Aorta (tissue), 5 donors: ENCODE measurements around the gene PFDN1. TPM values are rescaled to one million over a fixed set of nuclear protein-coding genes. Genes with fewer than 3 reads are reported as not detected.

ENCODE experiments used
- ATAC-seq: fragments of 200-7000 bp; cut with Tn5 transposase; one replicate; pipeline ENCODE4 v1.9.1; 2022; ENCODE audit warnings: moderate library complexity; ENCODE audit not compliant: low FRiP score
- DNase-seq, 2 donors: peaks; one replicate each; pipeline ENCODE4 v3.0.0-alpha.2; 2020
- H3K27ac ChIP-seq, 2 donors: one replicate each; pipeline ENCODE4 v1.5.1; 2013; ENCODE audit warnings: low read length in 2 of 2, mild to moderate bottlenecking in 2 of 2, moderate library complexity in 2 of 2, control low read depth in 1 of 2, inconsistent platforms in 1 of 2, low read depth in 1 of 2
- H3K27me3 ChIP-seq, 2 donors: one replicate each; pipeline ENCODE4 v1.6.1; 2013; ENCODE audit warnings: control low read depth in 1 of 2, low read length in 1 of 2, mild to moderate bottlenecking in 1 of 2, moderate library complexity in 1 of 2; ENCODE audit not compliant: insufficient read depth in 2 of 2, control insufficient read depth in 1 of 2
- H3K36me3 ChIP-seq, 2 donors: one replicate each; pipeline ENCODE4 v1.6.1; 2013; ENCODE audit warnings: control low read depth in 1 of 2, low read length in 1 of 2, mild to moderate bottlenecking in 1 of 2; ENCODE audit not compliant: insufficient read depth in 2 of 2, control insufficient read depth in 1 of 2
- H3K4me1 ChIP-seq, 2 donors: one replicate each; pipeline ENCODE4 v1.6.1; 2013; ENCODE audit warnings: low read length in 2 of 2, control low read depth in 1 of 2, mild to moderate bottlenecking in 1 of 2, moderate library complexity in 1 of 2; ENCODE audit not compliant: insufficient read depth in 2 of 2, control insufficient read depth in 1 of 2
- H3K4me3 ChIP-seq, 2 donors: one replicate each; pipeline ENCODE4 v1.5.1; 2013; ENCODE audit warnings: low read length in 2 of 2, control low read depth in 1 of 2, mild to moderate bottlenecking in 1 of 2
- H3K9me3 ChIP-seq: one replicate; pipeline ENCODE4 v1.6.1; 2013; ENCODE audit warnings: mild to moderate bottlenecking, low read length; ENCODE audit not compliant: control insufficient read depth
- WGBS, 2 donors: extraction: QIAGEN DNeasy Blood & Tissue Kit; methylation state at CpG; one replicate each; pipeline ENCODE4 v1.1.7; 2013; 5-methylcytosine and 5-hydroxymethylcytosine counted together
- intact Hi-C, 2 donors: fragments of 100-400 bp; cut with DNase I; formaldehyde crosslinking; loops; one replicate each; pipeline versions ENCODE4 v1.14.2 to v1.15.0; 2022
- polyA plus RNA-seq, 2 donors: library from polyadenylated mRNA; stranded (reverse); fragments of 200-250 nt; gene quantifications; one replicate each; pipeline ENCODE4 v1.2.3, GENCODE V29; 2013
- total RNA-seq, 2 donors: library from RNA; stranded (reverse); fragmentation: NEBNext Ultra II Directional; extraction: Animal tissue kit (Norgen Biotek cat#: 25700); gene quantifications; one replicate each; pipeline ENCODE4 v1.2.1, GENCODE V29; 2021
- donor health status: healthy with polysubstance abuse.
- donor health status: Bipolar disorder and iron deficiency.
- donor health status: DM: no; HTN: no; CAD: no.
- donor health status: DM: no; HTN: no; CAD: no.
- donor health status: DM: yes; HTN: yes; CAD: no.

PFDN1 gene
- total and polyA plus RNA-seq, 4 donors: 31.8 to 89.5 (median 58.8) TPM

- no peak overlapping the region for H3K4me3 ChIP-seq
Observed at GRCh38 chr5:140217299-140218026, 85.4 kb downstream of the PFDN1 start.

GRCh38 chr5:140216478-140217074, 86.3 kb downstream of the PFDN1 start:
- Histone ChIP-seq H3K4me1 (no peaks in the 10 kb centered on the region), H3K27me3 (no peaks in the 10 kb centered on the region), H3K27ac (no peak overlapping the region), H3K36me3 (no peaks in the 10 kb centered on the region), H3K9me3 (no peaks in the 10 kb centered on the region), H3K4me3 (no peak overlapping the region)
- DNase-seq: no peak
- no peak for ATAC-seq
- intact Hi-C loops: no loop called here
- WGBS, 2 donors: 78 to 90% methylated on average over 5 of the region's 5 CpGs

More at GRCh38 chr5:140217299-140218026, 85.4 kb downstream of the PFDN1 start:
- 98 to 100% methylated on average over 1 of the region's 1 CpG for WGBS, 2 donors
- Histone ChIP-seq H3K9me3 (no peaks in the 10 kb centered on the region), H3K27ac (no peak overlapping the region), H3K4me1 (no peaks in the 10 kb centered on the region), H3K36me3 (no peaks in the 10 kb centered on the region), H3K27me3 (no peaks in the 10 kb centered on the region)
- no peak for DNase-seq
- no peak for ATAC-seq
- intact Hi-C loops: no loop called here

DNA sequence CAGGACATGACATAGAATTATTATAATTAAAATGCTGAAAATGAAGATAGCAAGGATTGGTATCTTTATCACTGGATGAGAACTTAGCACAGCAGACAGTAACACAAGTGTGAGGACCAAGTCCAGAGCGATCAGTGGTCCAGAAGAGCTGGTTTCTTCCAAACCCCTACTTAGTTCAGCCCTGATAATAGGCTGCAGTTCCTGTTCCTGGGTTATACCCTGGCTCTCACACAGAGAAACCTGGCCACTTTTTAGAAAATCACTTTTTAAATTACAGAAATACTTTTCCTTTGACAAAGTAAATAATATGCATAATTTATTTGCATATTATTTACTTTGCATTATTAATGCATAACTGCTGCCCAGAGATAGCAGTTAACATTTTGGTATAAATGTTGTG, 87.6 kb downstream of the PFDN1 start:
- H3K4me3 ChIP-seq: no peak overlapping the region
- H3K4me1 ChIP-seq: no peaks in the 10 kb centered on the region
- H3K36me3 ChIP-seq: no peaks in the 10 kb centered on the region
- no peak for ATAC-seq
- intact Hi-C loops: no loop called here
- H3K27me3 ChIP-seq: no peaks in the 10 kb centered on the region
- no peak overlapping the region for H3K27ac ChIP-seq
- WGBS, 2 donors: 90 to 91% methylated on average over 1 of the region's 1 CpG
- no peak for DNase-seq
- H3K9me3 ChIP-seq: no peaks in the 10 kb centered on the region

DNA sequence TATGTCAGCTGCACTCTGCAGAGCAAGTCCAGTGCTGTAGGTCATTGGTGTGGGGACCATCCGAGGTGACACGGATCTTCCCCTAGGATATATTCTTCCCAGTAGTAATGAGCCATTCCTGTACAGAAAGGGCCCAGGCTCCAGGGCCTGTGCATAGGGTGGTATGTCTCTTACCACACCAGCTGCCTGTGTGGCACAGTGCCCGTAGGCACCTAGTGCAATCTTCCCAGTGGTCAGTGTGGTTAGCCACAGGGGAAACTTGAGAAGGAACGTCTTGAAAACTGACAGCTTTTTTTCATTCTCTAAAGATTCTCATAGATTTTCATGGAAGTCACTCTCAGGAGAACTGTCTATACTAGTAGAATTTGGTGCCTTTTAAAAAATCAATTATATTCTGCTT, 88.1 kb downstream of the PFDN1 start:
- no peak overlapping the region for H3K4me3 ChIP-seq
- WGBS, 2 donors: 87 to 92% methylated on average over 4 of the region's 4 CpGs
- H3K27ac ChIP-seq: no peak overlapping the region
- ATAC-seq (no peak), DNase-seq (no peak)
- no peaks in the 10 kb centered on the region for H3K9me3 ChIP-seq
- H3K36me3 ChIP-seq: no peaks in the 10 kb centered on the region
- intact Hi-C loops: no loop called here
- H3K4me1 ChIP-seq: no peaks in the 10 kb centered on the region
- no peaks in the 10 kb centered on the region for H3K27me3 ChIP-seq

DNA sequence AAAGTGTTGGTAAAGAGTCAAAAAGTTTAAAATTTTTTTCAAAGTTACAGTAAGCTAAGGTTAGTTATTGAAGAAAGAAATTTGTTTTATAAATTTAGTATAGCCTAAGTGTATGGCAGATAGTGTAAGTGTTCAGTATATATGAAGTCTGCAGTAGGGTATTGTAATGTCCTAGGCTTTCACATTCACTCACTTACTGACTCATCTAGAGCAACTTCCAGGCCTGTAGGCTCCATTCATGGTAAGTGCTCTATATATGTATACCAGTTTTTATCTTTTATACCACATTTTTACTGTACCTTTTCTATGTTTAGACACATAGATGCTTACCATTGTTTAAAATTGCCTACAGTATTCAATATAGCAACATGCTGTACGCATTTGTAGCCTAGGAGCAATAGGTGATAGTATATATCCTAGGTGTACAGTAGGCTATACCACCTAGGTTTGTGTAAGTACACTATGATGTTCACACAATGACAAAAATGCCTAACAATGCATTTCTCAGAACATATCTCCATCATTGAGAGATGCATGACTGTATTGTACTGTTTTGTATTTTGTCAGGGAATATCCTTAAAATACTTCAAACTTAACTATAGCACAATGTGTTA, 89.4 kb downstream of the PFDN1 start:
- Histone ChIP-seq H3K4me3 (no peak overlapping the region), H3K9me3 (no peaks in the 10 kb centered on the region), H3K27me3 (no peaks in the 10 kb centered on the region), H3K36me3 (no peaks in the 10 kb centered on the region), H3K4me1 (no peaks in the 10 kb centered on the region), H3K27ac (no peak overlapping the region)
- DNase-seq (no peak), ATAC-seq (no peak)
- intact Hi-C loops: no loop called here
- 99 to 100% methylated on average over 1 of the region's 1 CpG for WGBS, 2 donors

DNA sequence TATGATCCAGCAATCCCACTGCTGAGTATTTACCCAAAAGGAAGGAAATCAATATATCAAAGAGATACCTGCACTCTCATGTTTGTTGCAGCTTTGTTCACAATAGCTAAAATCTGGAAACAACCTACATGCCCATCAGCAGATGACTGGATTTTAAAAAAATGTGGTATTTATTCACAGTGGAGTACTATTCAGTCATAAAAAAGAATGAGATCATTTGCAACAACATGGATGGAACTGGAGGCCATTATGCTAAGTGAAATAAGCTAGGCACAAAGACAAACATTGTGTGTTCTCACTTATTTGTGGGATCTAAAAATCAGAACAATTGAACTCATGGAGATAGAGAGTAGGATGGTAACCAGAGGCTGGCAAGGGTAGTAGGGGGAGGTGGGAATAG, 94.8 kb downstream of the PFDN1 start:
- H3K27me3 ChIP-seq: no peaks in the 10 kb centered on the region
- H3K4me1 ChIP-seq: no peaks in the 10 kb centered on the region
- H3K27ac ChIP-seq: no peak overlapping the region
- DNase-seq (no peak), ATAC-seq (no peak)
- H3K4me3 ChIP-seq: no peak overlapping the region
- intact Hi-C loops: no loop called here
- H3K36me3 ChIP-seq: no peaks in the 10 kb centered on the region
- no peaks in the 10 kb centered on the region for H3K9me3 ChIP-seq

DNA sequence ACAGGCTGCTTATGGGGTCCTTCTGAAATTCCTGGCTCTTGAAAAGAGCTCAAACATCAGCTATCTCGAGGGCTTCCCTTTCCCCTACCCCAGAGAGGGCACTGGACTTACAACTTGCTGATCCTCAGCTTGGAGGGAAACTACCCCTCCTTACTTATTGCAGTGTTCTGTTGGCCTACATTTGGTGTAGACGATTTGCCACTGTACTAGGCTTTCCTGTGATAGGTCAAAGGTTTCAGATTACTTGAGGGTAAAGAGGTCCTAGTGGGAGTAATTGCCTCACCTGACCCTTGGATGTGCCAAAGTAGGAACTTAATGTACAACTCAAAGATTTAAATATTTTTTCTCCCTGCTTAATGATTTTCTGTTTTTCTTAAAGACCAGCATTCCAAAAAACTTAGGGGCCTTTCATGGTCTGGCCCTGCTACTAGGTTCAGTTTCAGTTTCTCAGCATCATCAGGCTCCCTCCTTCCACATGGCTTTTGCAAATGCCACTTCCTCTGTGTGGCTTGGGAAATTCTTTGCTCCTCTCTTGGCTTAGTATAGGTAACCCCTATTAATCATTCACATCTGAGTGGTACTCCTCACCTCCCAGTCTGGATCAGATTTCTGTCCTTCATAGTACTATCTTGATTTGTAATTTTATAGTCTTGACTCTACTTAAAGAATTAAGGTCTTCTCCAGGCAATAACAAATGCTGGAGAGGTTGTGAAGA, 95.5 kb downstream of the PFDN1 start:
- WGBS, 2 donors: 53 to 66% methylated on average over 2 of the region's 2 CpGs
- Histone ChIP-seq H3K4me1 (no peaks in the 10 kb centered on the region), H3K36me3 (no peaks in the 10 kb centered on the region), H3K27me3 (no peaks in the 10 kb centered on the region), H3K4me3 (no peak overlapping the region), H3K27ac (no peak overlapping the region), H3K9me3 (no peaks in the 10 kb centered on the region)
- intact Hi-C loops: no loop called here
- DNase-seq (no peak), ATAC-seq (no peak)

DNA sequence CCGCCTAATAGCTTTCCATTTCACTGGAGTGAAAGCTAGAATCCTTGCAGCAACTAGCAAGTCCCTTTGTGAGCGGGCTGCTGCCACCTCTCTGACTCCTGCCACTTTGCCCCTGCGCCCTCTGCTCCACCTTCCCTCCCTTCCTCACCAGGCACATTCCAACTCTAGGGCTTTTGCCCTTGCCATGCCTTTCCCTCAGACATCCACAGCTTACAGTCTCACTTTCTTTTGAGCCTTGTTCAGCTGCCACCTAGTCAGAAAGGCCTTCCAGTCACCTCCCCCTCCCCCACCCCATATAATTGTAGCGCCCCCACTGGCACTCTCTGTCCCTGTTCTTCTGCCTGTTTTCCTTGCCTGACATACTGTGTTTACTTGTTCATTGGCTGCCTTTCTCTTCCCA, 96.9 kb downstream of the PFDN1 start:
- ATAC-seq: no peak
- Histone ChIP-seq H3K27ac (no peak overlapping the region), H3K4me3 (no peak overlapping the region), H3K4me1 (no peaks in the 10 kb centered on the region), H3K9me3 (no peaks in the 10 kb centered on the region), H3K36me3 (no peaks in the 10 kb centered on the region), H3K27me3 (no peaks in the 10 kb centered on the region)
- WGBS, 2 donors: 81 to 82% methylated on average over 4 of the region's 4 CpGs
- intact Hi-C loops: no loop called here
- no peak for DNase-seq
